HCT116 (cell line): ENCODE results near the gene IPCEF1. TPM values are rescaled to one million over a fixed set of nuclear protein-coding genes. Genes with fewer than 3 reads are reported as not detected.

ENCODE experiments used
- ATAC-seq: fragments of 200-7000 bp; cut with Tn5 transposase; 2 replicates; pipeline ENCODE4 v1.9.1; 2020; ENCODE audit warnings: mild to moderate bottlenecking, moderate library complexity
- BruUV-seq: library from RNA; stranded (reverse); fragments of 400-500 nt; replicated peaks from 2 replicates; lab custom pipeline; 2021; lab: Mats Ljungman, UMichigan
- CTCF ChIA-PET: fragments of 300-600 bp; sonication (Branson Sonifier 250); formaldehyde crosslinking; loops from one replicate; lab custom pipeline; 2021; ENCODE audit warnings: antibody characterized with exemption; lab: Charles Lee
- POLR2A ChIA-PET: fragments of 300-600, 350-600 bp; sonication (Branson Sonifier 250); formaldehyde crosslinking; loops from one replicate; lab custom pipeline; 2021; ENCODE audit warnings: antibody characterized with exemption; lab: Charles Lee
- RAD21 ChIA-PET, 2 experiments: fragments of 300-600 bp; sonication (Branson Sonifier 250); formaldehyde crosslinking; loops; one replicate each; lab custom pipeline; 2023; ENCODE audit warnings: low total read pairs in 2 of 2; ENCODE audit not compliant: uncharacterized antibody in 2 of 2, unreplicated experiment in 2 of 2, low non-redundant PET in 1 of 2; lab: Charles Lee
- DNase-seq: peaks from one replicate; pipeline ENCODE4 v3.0.0-alpha.2; 2010; ENCODE audit warnings: low read depth, low spot score
- H2AFZ ChIP-seq: fragments of 200-600 bp; shearing (Covaris generic), sonication (generic); 2 replicates; pipeline ENCODE4 v1.6.1; 2017; ENCODE audit warnings: low read depth, mixed run types, mixed read lengths, antibody characterized with exemption, low read length; ENCODE audit not compliant: poor library complexity, severe bottlenecking
- H3K27ac ChIP-seq: 2 replicates; pipeline ENCODE4 v1.5.1; 2012; ENCODE audit warnings: low read depth, low read length
- H3K27me3 ChIP-seq: fragments of 200-600 bp; sonication (generic); 2 replicates; pipeline ENCODE4 v1.6.1; 2016; ENCODE audit warnings: mixed run types, low read length, mixed read lengths; ENCODE audit not compliant: insufficient read depth
- H3K36me3 ChIP-seq, 2 experiments: fragments of 200-500 bp in 1 of 2; fragments of 200-600 bp in 1 of 2; sonication (Bioruptor generic) in 1 of 2; sonication (generic) in 1 of 2; 2 replicates each; pipeline versions ENCODE4 v1.5.1 to v1.6.1; 2014 to 2016; ENCODE audit warnings: low read length in 2 of 2, inconsistent platforms in 1 of 2, mixed read lengths in 1 of 2, mixed run types in 1 of 2; ENCODE audit not compliant: insufficient read depth in 2 of 2, control insufficient read depth in 1 of 2
- H3K4me1 ChIP-seq, 2 experiments: fragments of 200-600 bp in 1 of 2; sonication (generic) in 1 of 2; 2 replicates each; pipeline versions ENCODE4 v1.5.1 to v1.6.1; 2012 to 2017; ENCODE audit warnings: low read length in 2 of 2, inconsistent platforms in 1 of 2, mild to moderate bottlenecking in 1 of 2, mixed read lengths in 1 of 2, mixed run types in 1 of 2, moderate library complexity in 1 of 2; ENCODE audit not compliant: insufficient read depth in 2 of 2, control insufficient read depth in 1 of 2
- H3K4me2 ChIP-seq: fragments of 200-600 bp; sonication (generic); 2 replicates; pipeline ENCODE4 v1.6.1; 2017; ENCODE audit warnings: mixed run types, low read length, mixed read lengths
- H3K4me3 ChIP-seq, 2 experiments: fragments of 200-600 bp in 1 of 2; sonication (generic) in 1 of 2; replicated peaks in 1 of 2; 2 replicates each; pipeline ENCODE4 v1.5.1; 2011 to 2016; ENCODE audit warnings: low read length in 2 of 2, control low read depth in 1 of 2, low read depth in 1 of 2, mild to moderate bottlenecking in 1 of 2, mixed read lengths in 1 of 2, mixed run types in 1 of 2
- H3K79me2 ChIP-seq: fragments of 200-600 bp; sonication (generic); 2 replicates; pipeline ENCODE4 v1.6.1; 2017; ENCODE audit warnings: mild to moderate bottlenecking, mixed run types, low read length, moderate library complexity, mixed read lengths; ENCODE audit not compliant: insufficient read depth
- H3K9ac ChIP-seq: fragments of 200-600 bp; sonication (generic); 2 replicates; pipeline ENCODE4 v1.6.1; 2016; ENCODE audit warnings: low read length, mixed read lengths
- H3K9me2 ChIP-seq: fragments of 200-600 bp; sonication (generic), shearing (Covaris generic); 2 replicates; pipeline ENCODE4 v1.6.1; 2017; ENCODE audit warnings: mixed run types, mild to moderate bottlenecking, moderate library complexity; ENCODE audit not compliant: insufficient read depth
- H3K9me3 ChIP-seq, 2 experiments: fragments of 200-500 bp in 1 of 2; fragments of 200-600 bp in 1 of 2; sonication (Bioruptor generic) in 1 of 2; sonication (generic) in 1 of 2; 2 replicates each; pipeline ENCODE4 v1.6.1; 2014 to 2017; ENCODE audit warnings: low read length in 2 of 2, mixed read lengths in 2 of 2, inconsistent platforms in 1 of 2, low read depth in 1 of 2, mild to moderate bottlenecking in 1 of 2, mixed run types in 1 of 2, moderate library complexity in 1 of 2; ENCODE audit not compliant: control insufficient read depth in 1 of 2, insufficient read depth in 1 of 2
- H4K20me1 ChIP-seq: fragments of 200-600 bp; sonication (generic), shearing (Covaris generic); 2 replicates; pipeline ENCODE4 v1.6.1; 2017; ENCODE audit warnings: mixed run types, mild to moderate bottlenecking, moderate library complexity; ENCODE audit not compliant: insufficient read depth
- ATF3 ChIP-seq: IDR thresholded peaks from 2 replicates; pipeline ENCODE4 v1.6.1; 2012
- CBX3 ChIP-seq: IDR thresholded peaks from 2 replicates; pipeline ENCODE4 v1.6.1; 2012; ENCODE audit warnings: low read depth
- EGR1 ChIP-seq: IDR thresholded peaks from 2 replicates; pipeline ENCODE4 v1.6.1; 2012; ENCODE audit warnings: low read depth
- EZH2 ChIP-seq: fragments of 200-600 bp; sonication (generic); IDR thresholded peaks from 2 replicates; pipeline ENCODE4 v1.6.1; 2017; ENCODE audit warnings: antibody characterized with exemption, mixed run types
- FOSL1 ChIP-seq: IDR thresholded peaks from 2 replicates; pipeline ENCODE4 v1.6.1; 2012; ENCODE audit warnings: low read depth
- JUND ChIP-seq: IDR thresholded peaks from 2 replicates; pipeline ENCODE4 v1.6.1; 2012
- MAX ChIP-seq: IDR thresholded peaks from 2 replicates; pipeline ENCODE4 v1.6.1; 2012
- POLR2A ChIP-seq: IDR thresholded peaks from 2 replicates; pipeline ENCODE4 v1.7.0; 2011; ENCODE audit warnings: borderline replicate concordance; ENCODE audit not compliant: insufficient read depth, insufficient read length; ENCODE audit errors: extremely low read depth
- POLR2AphosphoS5 ChIP-seq: IDR thresholded peaks from 2 replicates; pipeline ENCODE4 v1.6.1; 2011; ENCODE audit warnings: mild to moderate bottlenecking, low read depth, low read length, moderate library complexity
- RAD21 ChIP-seq: IDR thresholded peaks from 2 replicates; pipeline ENCODE4 v1.6.1; 2012; ENCODE audit warnings: low read depth, mild to moderate bottlenecking
- SIN3A ChIP-seq: IDR thresholded peaks from 2 replicates; pipeline ENCODE4 v1.6.1; 2012; ENCODE audit warnings: low read depth
- SP1 ChIP-seq: IDR thresholded peaks from 2 replicates; pipeline ENCODE4 v1.6.1; 2012; ENCODE audit warnings: low read depth
- SRF ChIP-seq: IDR thresholded peaks from 2 replicates; pipeline ENCODE4 v1.6.1; 2012; ENCODE audit warnings: low read depth
- TCF7L2 ChIP-seq: IDR thresholded peaks from 2 replicates; pipeline ENCODE4 v1.7.0; 2011; ENCODE audit warnings: borderline replicate concordance, inconsistent platforms; ENCODE audit not compliant: insufficient read depth, insufficient read length; ENCODE audit errors: extremely low read depth
- YY1 ChIP-seq: IDR thresholded peaks from 2 replicates; pipeline ENCODE4 v1.6.1; 2011; ENCODE audit warnings: low read length, low read depth, moderate library complexity, mild to moderate bottlenecking; ENCODE audit not compliant: insufficient replicate concordance; ENCODE audit errors: extremely low read depth
- ZFX ChIP-seq: fragments of 450-650 bp; IDR thresholded peaks from 2 replicates; pipeline ENCODE4 v1.6.1; 2017
- ZNF274 ChIP-seq: fragments of 200-500 bp; sonication (Bioruptor generic); IDR thresholded peaks from 2 replicates; pipeline ENCODE4 v1.6.1; 2014; ENCODE audit warnings: mild to moderate bottlenecking, low read depth, low read length, inconsistent platforms
- intact Hi-C: fragments of 100-400 bp; cut with micrococcal nuclease; formaldehyde crosslinking; loops from 2 replicates; pipeline ENCODE4 v1.10.0; 2022
- total RNA-seq: library from RNA; stranded (reverse); gene quantifications from one replicate; pipeline ENCODE4 v1.2.1, GENCODE V29; 2021; ENCODE audit not compliant: unreplicated experiment
- TF ChIP-seq, protein P1 (sequence below): IDR thresholded peaks from 2 replicates; pipeline ENCODE4 v1.6.1; 2012; ENCODE audit warnings: low read depth
- TF ChIP-seq, protein P2 (sequence below): IDR thresholded peaks from 2 replicates; pipeline ENCODE4 v1.6.1; 2011; ENCODE audit warnings: mild to moderate bottlenecking, low read length, moderate library complexity; ENCODE audit not compliant: insufficient replicate concordance; ENCODE audit errors: extremely low read depth

Gene IPCEF1
- total RNA-seq, 1 experiment from 2014 or later = 0.32 TPM

DNA sequence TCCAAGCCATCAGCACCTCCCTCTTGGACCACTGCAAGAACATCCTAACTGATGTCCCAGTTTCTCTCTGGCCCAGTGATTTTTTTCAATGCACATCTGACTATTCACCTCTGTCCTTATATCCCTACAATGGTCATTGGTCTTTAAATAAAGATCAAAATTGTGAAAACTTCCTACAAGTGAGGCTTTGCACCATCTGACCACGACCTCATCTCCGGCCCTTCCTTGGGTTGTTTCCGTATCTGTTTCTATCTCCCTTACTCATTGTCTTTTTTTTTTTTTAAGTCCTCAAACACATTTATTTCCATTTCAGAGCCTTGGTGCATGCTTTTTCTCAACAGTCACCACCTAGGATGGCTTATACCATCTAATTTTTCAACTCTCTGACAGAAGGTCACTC, 88.1 kb downstream of the IPCEF1 start:
- intact Hi-C loops = no loop called here
- TF ChIP-seq, protein P1, sequence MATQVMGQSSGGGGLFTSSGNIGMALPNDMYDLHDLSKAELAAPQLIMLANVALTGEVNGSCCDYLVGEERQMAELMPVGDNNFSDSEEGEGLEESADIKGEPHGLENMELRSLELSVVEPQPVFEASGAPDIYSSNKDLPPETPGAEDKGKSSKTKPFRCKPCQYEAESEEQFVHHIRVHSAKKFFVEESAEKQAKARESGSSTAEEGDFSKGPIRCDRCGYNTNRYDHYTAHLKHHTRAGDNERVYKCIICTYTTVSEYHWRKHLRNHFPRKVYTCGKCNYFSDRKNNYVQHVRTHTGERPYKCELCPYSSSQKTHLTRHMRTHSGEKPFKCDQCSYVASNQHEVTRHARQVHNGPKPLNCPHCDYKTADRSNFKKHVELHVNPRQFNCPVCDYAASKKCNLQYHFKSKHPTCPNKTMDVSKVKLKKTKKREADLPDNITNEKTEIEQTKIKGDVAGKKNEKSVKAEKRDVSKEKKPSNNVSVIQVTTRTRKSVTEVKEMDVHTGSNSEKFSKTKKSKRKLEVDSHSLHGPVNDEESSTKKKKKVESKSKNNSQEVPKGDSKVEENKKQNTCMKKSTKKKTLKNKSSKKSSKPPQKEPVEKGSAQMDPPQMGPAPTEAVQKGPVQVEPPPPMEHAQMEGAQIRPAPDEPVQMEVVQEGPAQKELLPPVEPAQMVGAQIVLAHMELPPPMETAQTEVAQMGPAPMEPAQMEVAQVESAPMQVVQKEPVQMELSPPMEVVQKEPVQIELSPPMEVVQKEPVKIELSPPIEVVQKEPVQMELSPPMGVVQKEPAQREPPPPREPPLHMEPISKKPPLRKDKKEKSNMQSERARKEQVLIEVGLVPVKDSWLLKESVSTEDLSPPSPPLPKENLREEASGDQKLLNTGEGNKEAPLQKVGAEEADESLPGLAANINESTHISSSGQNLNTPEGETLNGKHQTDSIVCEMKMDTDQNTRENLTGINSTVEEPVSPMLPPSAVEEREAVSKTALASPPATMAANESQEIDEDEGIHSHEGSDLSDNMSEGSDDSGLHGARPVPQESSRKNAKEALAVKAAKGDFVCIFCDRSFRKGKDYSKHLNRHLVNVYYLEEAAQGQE = no peak
- TF ChIP-seq, protein P2, sequence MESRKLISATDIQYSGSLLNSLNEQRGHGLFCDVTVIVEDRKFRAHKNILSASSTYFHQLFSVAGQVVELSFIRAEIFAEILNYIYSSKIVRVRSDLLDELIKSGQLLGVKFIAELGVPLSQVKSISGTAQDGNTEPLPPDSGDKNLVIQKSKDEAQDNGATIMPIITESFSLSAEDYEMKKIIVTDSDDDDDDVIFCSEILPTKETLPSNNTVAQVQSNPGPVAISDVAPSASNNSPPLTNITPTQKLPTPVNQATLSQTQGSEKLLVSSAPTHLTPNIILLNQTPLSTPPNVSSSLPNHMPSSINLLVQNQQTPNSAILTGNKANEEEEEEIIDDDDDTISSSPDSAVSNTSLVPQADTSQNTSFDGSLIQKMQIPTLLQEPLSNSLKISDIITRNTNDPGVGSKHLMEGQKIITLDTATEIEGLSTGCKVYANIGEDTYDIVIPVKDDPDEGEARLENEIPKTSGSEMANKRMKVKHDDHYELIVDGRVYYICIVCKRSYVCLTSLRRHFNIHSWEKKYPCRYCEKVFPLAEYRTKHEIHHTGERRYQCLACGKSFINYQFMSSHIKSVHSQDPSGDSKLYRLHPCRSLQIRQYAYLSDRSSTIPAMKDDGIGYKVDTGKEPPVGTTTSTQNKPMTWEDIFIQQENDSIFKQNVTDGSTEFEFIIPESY = no peak
- TF ChIP-seq RAD21 = no peak
- TF ChIP-seq ZFX = no peak
- no peak for TF ChIP-seq MAX
- TF ChIP-seq EZH2 = no peak
- no peak for TF ChIP-seq SIN3A
- TF ChIP-seq FOSL1 = no peak
- TF ChIP-seq YY1 = no peak
- TF ChIP-seq TCF7L2 = no peak
- no peak for TF ChIP-seq POLR2A
- no peak for TF ChIP-seq SP1
- TF ChIP-seq POLR2AphosphoS5 = no peak
- TF ChIP-seq CBX3 = no peak
- no peak for TF ChIP-seq ATF3
- TF ChIP-seq SRF = no peak
- no peak for TF ChIP-seq EGR1
- no peak for TF ChIP-seq ZNF274
- TF ChIP-seq JUND = no peak
- Histone ChIP-seq H3K9ac (no peak overlapping the region), H4K20me1 (no peaks in the 10 kb centered on the region), H3K9me3 (no peaks in the 10 kb centered on the region), H3K79me2 (no peaks in the 10 kb centered on the region), H3K36me3 (no peaks in the 10 kb centered on the region), H2AFZ (no peak overlapping the region), H3K4me2 (no peak overlapping the region), H3K27ac (no peak overlapping the region), H3K27me3 (no peaks in the 10 kb centered on the region), H3K4me3 (no peak overlapping the region), H3K9me2 (no peaks in the 10 kb centered on the region), H3K4me1 (no peaks in the 10 kb centered on the region)
- ATAC-seq (no peak), DNase-seq (no peak)
- ChIA-PET POLR2A (no interaction called here), RAD21 (no interaction called here), CTCF (no interaction called here)
- BruUV-seq = no TSS peak
